Stimulated activated memory B cell treated with anti-CD40 and anti-IgM and Interleukin-4, amounts not matched to agents 10 μg/mL and 1 μg/mL and 100 μg/mL, for 72 hours (primary cell): ENCODE results near the gene BLOC1S1.

Experiments used
- ATAC-seq: fragments of 150-1000 bp; cut with Tn5 transposase; 2 replicates; pipeline ENCODE4 v1.10.0; 2021
- H3K27ac Mint-ChIP-seq: one replicate; pipeline ENCODE4 v1.8.0; 2022; ENCODE audit warnings: mild to moderate bottlenecking, mixed read lengths
- H3K27me3 Mint-ChIP-seq: one replicate; pipeline ENCODE4 v1.8.0; 2022; ENCODE audit warnings: mixed read lengths
- H3K36me3 Mint-ChIP-seq: one replicate; pipeline ENCODE4 v1.8.0; 2022; ENCODE audit warnings: mixed read lengths
- H3K4me1 Mint-ChIP-seq: one replicate; pipeline ENCODE4 v1.8.0; 2022; ENCODE audit warnings: mixed read lengths
- H3K4me3 Mint-ChIP-seq: one replicate; pipeline ENCODE4 v1.8.0; 2022; ENCODE audit warnings: mild to moderate bottlenecking, moderate library complexity, mixed read lengths
- H3K9me3 Mint-ChIP-seq: one replicate; pipeline ENCODE4 v1.8.0; 2022; ENCODE audit warnings: mixed read lengths

BLOC1S1 gene

GRCh38 chr12:55725556-55725955 lies 9.7 kb downstream of the BLOC1S1 start:
- no peak overlapping the region for H3K4me3 Mint-ChIP-seq
- no peaks in the 10 kb centered on the region for H3K9me3 Mint-ChIP-seq
- H3K4me1 Mint-ChIP-seq: peaks cover 43% of the 10 kb centered on the region
- H3K36me3 Mint-ChIP-seq: peaks cover 15% of the 10 kb centered on the region
- H3K27me3 Mint-ChIP-seq: no peaks in the 10 kb centered on the region
- no peak for ATAC-seq
- peak overlapping the region; percentile 28 for H3K27ac Mint-ChIP-seq

GRCh38 chr12:55726971-55727370 lies 11.1 kb downstream of the BLOC1S1 start:
- Mint-ChIP-seq H3K9me3 (no peaks in the 10 kb centered on the region), H3K27me3 (no peaks in the 10 kb centered on the region), H3K27ac (peak overlapping the region; percentile 91), H3K36me3 (peaks cover 15% of the 10 kb centered on the region), H3K4me1 (peaks cover 46% of the 10 kb centered on the region), H3K4me3 (peak overlapping the region; percentile 85)
- no peak for ATAC-seq

GRCh38 chr12:55727643-55728185 lies 11.9 kb downstream of the BLOC1S1 start:
- peak overlapping the region; percentile 85 for H3K4me3 Mint-ChIP-seq

GRCh38 chr12:55728186-55728938 lies 12.5 kb downstream of the BLOC1S1 start:
- peak overlapping the region; percentile 91 for H3K27ac Mint-ChIP-seq
- peaks cover 15% of the 10 kb centered on the region for H3K36me3 Mint-ChIP-seq
- H3K9me3 Mint-ChIP-seq: no peaks in the 10 kb centered on the region
- H3K4me3 Mint-ChIP-seq: peak overlapping the region; percentile 85
- peaks cover 55% of the 10 kb centered on the region for H3K4me1 Mint-ChIP-seq
- no peaks in the 10 kb centered on the region for H3K27me3 Mint-ChIP-seq
- peak; percentile 31 for ATAC-seq

More at GRCh38 chr12:55727643-55728185, 11.9 kb downstream of the BLOC1S1 start:
- Mint-ChIP-seq H3K4me1 (peaks cover 51% of the 10 kb centered on the region), H3K27ac (peak overlapping the region; percentile 91), H3K36me3 (peaks cover 15% of the 10 kb centered on the region), H3K27me3 (no peaks in the 10 kb centered on the region), H3K9me3 (no peaks in the 10 kb centered on the region)
- no peak for ATAC-seq

GRCh38 chr12:55728939-55729818 lies 13.3 kb downstream of the BLOC1S1 start, which contains the start of gene CD63:
TSS of gene CD63 (minus strand) at chr12:55729009. CDS start at chr12:55728341, 668 bp downstream.
- Mint-ChIP-seq H3K36me3 (peaks cover 15% of the 10 kb centered on the region), H3K27ac (peak within 1 kb of the TSS; percentile 91), H3K4me1 (peaks cover 55% of the 10 kb centered on the region), H3K4me3 (peak within 1 kb of the TSS; percentile 85), H3K27me3 (no peaks in the 10 kb centered on the region), H3K9me3 (no peaks in the 10 kb centered on the region)
- ATAC-seq: peak; percentile 83

- peaks cover 47% of the 10 kb centered on the region for H3K4me1 Mint-ChIP-seq
- H3K36me3 Mint-ChIP-seq: peaks cover 10% of the 10 kb centered on the region
- no peaks in the 10 kb centered on the region for H3K27me3 Mint-ChIP-seq
- H3K4me3 Mint-ChIP-seq: peak overlapping the region; percentile 85
- peak; percentile 59 for ATAC-seq
- H3K27ac Mint-ChIP-seq: peak overlapping the region; percentile 91
- no peaks in the 10 kb centered on the region for H3K9me3 Mint-ChIP-seq
These were observed 14.3 kb downstream of the BLOC1S1 start for GRCh38 chr12:55729819-55730818.

GRCh38 chr12:55732288-55732687 lies 16.4 kb downstream of the BLOC1S1 start:
- H3K27me3 Mint-ChIP-seq: no peaks in the 10 kb centered on the region
- H3K9me3 Mint-ChIP-seq: no peaks in the 10 kb centered on the region
- H3K27ac Mint-ChIP-seq: no peak overlapping the region
- peaks cover 37% of the 10 kb centered on the region for H3K4me1 Mint-ChIP-seq
- no peak overlapping the region for H3K4me3 Mint-ChIP-seq
- no peaks in the 10 kb centered on the region for H3K36me3 Mint-ChIP-seq
- no peak for ATAC-seq

- H3K4me1 Mint-ChIP-seq: peaks cover 37% of the 10 kb centered on the region
- no peaks in the 10 kb centered on the region for H3K9me3 Mint-ChIP-seq
- no peak for ATAC-seq
- no peaks in the 10 kb centered on the region for H3K27me3 Mint-ChIP-seq
- no peaks in the 10 kb centered on the region for H3K36me3 Mint-ChIP-seq
- no peak overlapping the region for H3K27ac Mint-ChIP-seq
- H3K4me3 Mint-ChIP-seq: no peak overlapping the region
These were observed 17.2 kb downstream of the BLOC1S1 start for GRCh38 chr12:55733021-55733555.

- Mint-ChIP-seq H3K9me3 (no peaks in the 10 kb centered on the region), H3K36me3 (no peaks in the 10 kb centered on the region), H3K27me3 (no peaks in the 10 kb centered on the region), H3K4me3 (no peak overlapping the region), H3K4me1 (peaks cover 41% of the 10 kb centered on the region), H3K27ac (no peak overlapping the region)
- no peak for ATAC-seq
These were observed 18.0 kb downstream of the BLOC1S1 start for GRCh38 chr12:55733858-55734257.

- Mint-ChIP-seq H3K27ac (no peak overlapping the region), H3K9me3 (no peaks in the 10 kb centered on the region), H3K4me3 (no peak overlapping the region), H3K27me3 (no peaks in the 10 kb centered on the region), H3K36me3 (no peaks in the 10 kb centered on the region), H3K4me1 (peaks cover 39% of the 10 kb centered on the region)
- no peak for ATAC-seq
These were observed 18.7 kb downstream of the BLOC1S1 start for GRCh38 chr12:55734595-55734994.

- Mint-ChIP-seq H3K4me1 (peaks cover 27% of the 10 kb centered on the region), H3K9me3 (no peaks in the 10 kb centered on the region), H3K27me3 (no peaks in the 10 kb centered on the region), H3K4me3 (no peak overlapping the region), H3K27ac (no peak overlapping the region), H3K36me3 (no peaks in the 10 kb centered on the region)
- no peak for ATAC-seq
These were observed 20.2 kb downstream of the BLOC1S1 start for GRCh38 chr12:55736076-55736475.

GRCh38 chr12:55736780-55737580 lies 21.1 kb downstream of the BLOC1S1 start:
- Mint-ChIP-seq H3K36me3 (no peaks in the 10 kb centered on the region), H3K27ac (peak overlapping the region; percentile 90), H3K4me1 (peaks cover 29% of the 10 kb centered on the region), H3K4me3 (peak overlapping the region; percentile 50), H3K27me3 (no peaks in the 10 kb centered on the region), H3K9me3 (no peaks in the 10 kb centered on the region)
- peak; percentile 49 for ATAC-seq

GRCh38 chr12:55737581-55738122 lies 21.8 kb downstream of the BLOC1S1 start:
- H3K4me3 Mint-ChIP-seq: peak overlapping the region; percentile 85
- no peaks in the 10 kb centered on the region for H3K27me3 Mint-ChIP-seq
- H3K4me1 Mint-ChIP-seq: peaks cover 31% of the 10 kb centered on the region
- ATAC-seq: peak; percentile 4
- H3K36me3 Mint-ChIP-seq: no peaks in the 10 kb centered on the region
- no peaks in the 10 kb centered on the region for H3K9me3 Mint-ChIP-seq
- H3K27ac Mint-ChIP-seq: peak overlapping the region; percentile 90
